Progenitor cell of endocrine pancreas (in vitro differentiated cells): ENCODE data around the gene TNFRSF14. TPM values are rescaled to one million over a fixed set of nuclear protein-coding genes. Genes with fewer than 3 reads are reported as not detected.
"Not testable (repeated sequence)": the region's sequence is repeated elsewhere in the genome, so short reads cannot be mapped to it uniquely, and the experiment has no call there.

Experiments
- DNase-seq: peaks from one replicate; pipeline ENCODE4 v3.0.0; 2021; ENCODE audit warnings: low spot score; ENCODE audit not compliant: unreplicated experiment
- H3K27ac Mint-ChIP-seq: 2 replicates; pipeline ENCODE4 v1.8.0; 2021; ENCODE audit warnings: mild to moderate bottlenecking, moderate library complexity, mixed read lengths
- H3K27me3 Mint-ChIP-seq: 2 replicates; pipeline ENCODE4 v1.8.0; 2021; ENCODE audit warnings: mixed read lengths
- H3K36me3 Mint-ChIP-seq: 2 replicates; pipeline ENCODE4 v1.8.0; 2022; ENCODE audit warnings: mixed read lengths; ENCODE audit not compliant: insufficient read depth
- H3K4me1 Mint-ChIP-seq: 2 replicates; pipeline ENCODE4 v1.8.0; 2021; ENCODE audit warnings: low read depth, mixed read lengths
- H3K4me3 Mint-ChIP-seq: 2 replicates; pipeline ENCODE4 v1.8.0; 2021; ENCODE audit warnings: low read depth, mild to moderate bottlenecking, moderate library complexity, mixed read lengths
- H3K9me3 Mint-ChIP-seq: 2 replicates; pipeline ENCODE4 v1.8.0; 2021; ENCODE audit warnings: low read depth, mixed read lengths
- CTCF ChIP-seq: fragments of 200-600 bp; sonication (generic); IDR thresholded peaks from one replicate; pipeline ENCODE4 v1.5.0; 2021; ENCODE audit warnings: antibody characterized with exemption, mild to moderate bottlenecking; ENCODE audit not compliant: unreplicated experiment
- total RNA-seq: library from RNA; stranded (reverse); gene quantifications from 2 replicates; pipeline ENCODE4 v1.2.1, GENCODE V29; 2021

Gene TNFRSF14
- total RNA-seq, 1 donor from 2014 or later = 0.41 TPM

- H3K9me3 Mint-ChIP-seq = peaks cover 14% of the 10 kb centered on the region
- no peak overlapping the region for H3K27ac Mint-ChIP-seq
- H3K4me1 Mint-ChIP-seq = peaks cover 5% of the 10 kb centered on the region
- H3K4me3 Mint-ChIP-seq = no peak overlapping the region
- peaks cover 3% of the 10 kb centered on the region for H3K36me3 Mint-ChIP-seq
- DNase-seq = no peak
- TF ChIP-seq CTCF = no peak
- no peaks in the 10 kb centered on the region for H3K27me3 Mint-ChIP-seq
Observed at GRCh38 chr1:2569060-2569459, 12.9 kb downstream of the TNFRSF14 start.

GRCh38 chr1:2569703-2570102 is 13.5 kb downstream of the TNFRSF14 start:
- H3K36me3 Mint-ChIP-seq, H3K27me3 Mint-ChIP-seq, H3K27ac Mint-ChIP-seq: not testable (repeated sequence)

GRCh38 chr1:2570332-2570731 is 14.2 kb downstream of the TNFRSF14 start:
- Mint-ChIP-seq H3K9me3 (peaks cover 14% of the 10 kb centered on the region), H3K36me3 (peaks cover 3% of the 10 kb centered on the region), H3K4me1 (peaks cover 3% of the 10 kb centered on the region), H3K27ac (no peak overlapping the region), H3K27me3 (no peaks in the 10 kb centered on the region), H3K4me3 (no peak overlapping the region)
- no peak for TF ChIP-seq CTCF
- no peak for DNase-seq

More at GRCh38 chr1:2569703-2570102, 13.5 kb downstream of the TNFRSF14 start:
- not testable (repeated sequence) for H3K4me1 Mint-ChIP-seq, DNase-seq, H3K4me3 Mint-ChIP-seq
- H3K9me3 Mint-ChIP-seq = peaks cover 14% of the 10 kb centered on the region

GRCh38 chr1:2571348-2571747 is 15.2 kb downstream of the TNFRSF14 start:
- no peak for TF ChIP-seq CTCF
- no peaks in the 10 kb centered on the region for H3K27me3 Mint-ChIP-seq
- no peak for DNase-seq
- H3K4me1 Mint-ChIP-seq = peaks cover 7% of the 10 kb centered on the region
- H3K4me3 Mint-ChIP-seq = no peak overlapping the region
- H3K27ac Mint-ChIP-seq = no peak overlapping the region
- peaks cover 3% of the 10 kb centered on the region for H3K36me3 Mint-ChIP-seq
- H3K9me3 Mint-ChIP-seq = peaks cover 14% of the 10 kb centered on the region

- H3K27me3 Mint-ChIP-seq = no peaks in the 10 kb centered on the region
Observed at GRCh38 chr1:2573250-2573920, 17.2 kb downstream of the TNFRSF14 start.

More at GRCh38 chr1:2573250-2573920, 17.2 kb downstream of the TNFRSF14 start:
- Mint-ChIP-seq H3K4me3 (no peak overlapping the region), H3K36me3 (peaks cover 3% of the 10 kb centered on the region), H3K27ac (no peak overlapping the region), H3K4me1 (peaks cover 9% of the 10 kb centered on the region), H3K9me3 (peaks cover 14% of the 10 kb centered on the region)
- TF ChIP-seq CTCF = no peak
- no peak for DNase-seq
